ENCODE results near the gene SNX24. TPM values are rescaled to one million over a fixed set of nuclear protein-coding genes. Genes with fewer than 3 reads are reported as not detected.

Gene SNX24
- total RNA-seq, 1 donor from 2014 or later: 20.4 TPM

DNA sequence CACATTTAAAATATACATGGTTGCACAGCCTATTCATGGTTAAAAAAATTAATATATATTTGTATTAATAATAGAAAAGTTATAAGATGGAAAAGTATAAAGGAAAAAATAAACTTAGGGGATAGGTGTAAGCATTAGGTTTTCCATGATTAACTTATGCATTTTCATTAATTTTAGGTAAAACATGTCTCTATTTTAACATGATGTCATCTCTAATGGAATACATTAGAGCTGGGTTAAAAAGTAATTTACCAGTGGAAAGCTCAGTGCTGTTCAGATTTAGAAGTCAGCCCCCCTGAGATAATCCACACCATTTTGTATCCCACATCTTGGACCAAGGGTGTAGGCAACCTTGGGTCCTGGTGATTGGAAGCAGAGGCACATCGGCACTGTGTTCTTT, 49.7 kb downstream of the SNX24 start:
- H3K36me3 Mint-ChIP-seq (ENCODE audit: insufficient read depth): no peaks in the 10 kb centered on the region
- no peak for DNase-seq (ENCODE audit: low spot score, unreplicated experiment)
- H3K9me3 Mint-ChIP-seq (ENCODE audit: low read depth): no peaks in the 10 kb centered on the region
- no peaks in the 10 kb centered on the region for H3K4me1 Mint-ChIP-seq (ENCODE audit: low read depth)
- H3K4me3 Mint-ChIP-seq (ENCODE audit: low read depth): no peak overlapping the region
- no peaks in the 10 kb centered on the region for H3K27me3 Mint-ChIP-seq
- TF ChIP-seq, protein P1, sequence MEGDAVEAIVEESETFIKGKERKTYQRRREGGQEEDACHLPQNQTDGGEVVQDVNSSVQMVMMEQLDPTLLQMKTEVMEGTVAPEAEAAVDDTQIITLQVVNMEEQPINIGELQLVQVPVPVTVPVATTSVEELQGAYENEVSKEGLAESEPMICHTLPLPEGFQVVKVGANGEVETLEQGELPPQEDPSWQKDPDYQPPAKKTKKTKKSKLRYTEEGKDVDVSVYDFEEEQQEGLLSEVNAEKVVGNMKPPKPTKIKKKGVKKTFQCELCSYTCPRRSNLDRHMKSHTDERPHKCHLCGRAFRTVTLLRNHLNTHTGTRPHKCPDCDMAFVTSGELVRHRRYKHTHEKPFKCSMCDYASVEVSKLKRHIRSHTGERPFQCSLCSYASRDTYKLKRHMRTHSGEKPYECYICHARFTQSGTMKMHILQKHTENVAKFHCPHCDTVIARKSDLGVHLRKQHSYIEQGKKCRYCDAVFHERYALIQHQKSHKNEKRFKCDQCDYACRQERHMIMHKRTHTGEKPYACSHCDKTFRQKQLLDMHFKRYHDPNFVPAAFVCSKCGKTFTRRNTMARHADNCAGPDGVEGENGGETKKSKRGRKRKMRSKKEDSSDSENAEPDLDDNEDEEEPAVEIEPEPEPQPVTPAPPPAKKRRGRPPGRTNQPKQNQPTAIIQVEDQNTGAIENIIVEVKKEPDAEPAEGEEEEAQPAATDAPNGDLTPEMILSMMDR (IDR thresholded peaks at IDR 0.05; ENCODE audit: unreplicated experiment): no peak
- H3K27ac Mint-ChIP-seq: no peak overlapping the region

DNA sequence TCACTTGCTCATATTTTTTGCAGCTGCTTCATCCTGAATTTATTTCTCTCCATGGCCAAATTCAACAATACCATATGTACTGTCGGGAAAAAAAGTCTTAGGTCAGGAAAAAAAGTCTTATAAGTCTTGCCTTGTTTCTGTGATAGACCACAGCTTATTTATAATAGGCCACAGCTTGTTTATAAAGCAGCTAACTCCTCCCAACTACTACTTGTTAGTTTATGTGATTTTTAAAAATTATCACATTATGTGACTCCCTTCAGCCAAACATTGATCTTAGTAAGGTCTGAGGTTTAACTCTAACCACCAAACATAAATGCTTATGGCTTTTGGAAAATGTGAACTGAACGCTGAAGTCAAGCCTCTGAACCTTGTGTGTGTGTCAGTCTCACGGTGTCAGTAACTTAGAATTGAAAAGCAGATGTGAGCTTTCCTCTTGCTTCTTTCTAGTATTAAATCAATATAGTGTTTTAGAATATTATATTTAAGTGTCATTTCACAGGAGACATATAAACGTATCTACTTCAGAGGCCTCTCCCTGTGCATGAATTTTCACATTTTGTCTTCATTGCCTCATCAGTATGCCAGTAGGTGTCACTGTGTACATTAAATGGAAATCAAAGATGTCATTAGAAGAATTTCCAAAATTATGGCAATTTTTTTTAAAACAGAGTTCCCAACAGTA, 51.3 kb downstream of the SNX24 start:
- Mint-ChIP-seq H3K9me3 (ENCODE audit: low read depth) (no peaks in the 10 kb centered on the region), H3K36me3 (ENCODE audit: insufficient read depth) (no peaks in the 10 kb centered on the region), H3K4me3 (ENCODE audit: low read depth) (no peak overlapping the region), H3K27ac (no peak overlapping the region), H3K4me1 (ENCODE audit: low read depth) (no peaks in the 10 kb centered on the region), H3K27me3 (no peaks in the 10 kb centered on the region)
- no peak for DNase-seq (ENCODE audit: low spot score, unreplicated experiment)
- TF ChIP-seq, protein P1 (IDR thresholded peaks at IDR 0.05; ENCODE audit: unreplicated experiment): peak; percentile 59

DNA sequence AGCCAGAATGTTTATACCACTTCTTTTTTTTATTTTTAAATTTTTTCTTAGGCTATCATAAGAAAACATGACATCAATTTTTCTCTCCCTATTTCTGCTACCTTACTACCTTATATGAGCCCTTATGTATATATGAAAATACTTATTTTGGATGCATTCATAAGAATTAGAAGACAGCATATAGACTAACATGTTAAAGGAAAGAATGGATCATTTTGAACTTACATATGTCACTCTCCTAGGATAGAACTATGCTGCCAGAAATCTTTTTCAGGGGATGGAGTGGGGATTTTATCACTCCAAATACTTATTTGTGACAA, 51.8 kb downstream of the SNX24 start:
- Mint-ChIP-seq H3K27ac (no peak overlapping the region), H3K4me1 (ENCODE audit: low read depth) (no peaks in the 10 kb centered on the region), H3K36me3 (ENCODE audit: insufficient read depth) (no peaks in the 10 kb centered on the region), H3K9me3 (ENCODE audit: low read depth) (no peaks in the 10 kb centered on the region), H3K4me3 (ENCODE audit: low read depth) (no peak overlapping the region), H3K27me3 (no peaks in the 10 kb centered on the region)
- TF ChIP-seq, protein P1 (IDR thresholded peaks at IDR 0.05; ENCODE audit: unreplicated experiment): no peak
- no peak for DNase-seq (ENCODE audit: low spot score, unreplicated experiment)

DNA sequence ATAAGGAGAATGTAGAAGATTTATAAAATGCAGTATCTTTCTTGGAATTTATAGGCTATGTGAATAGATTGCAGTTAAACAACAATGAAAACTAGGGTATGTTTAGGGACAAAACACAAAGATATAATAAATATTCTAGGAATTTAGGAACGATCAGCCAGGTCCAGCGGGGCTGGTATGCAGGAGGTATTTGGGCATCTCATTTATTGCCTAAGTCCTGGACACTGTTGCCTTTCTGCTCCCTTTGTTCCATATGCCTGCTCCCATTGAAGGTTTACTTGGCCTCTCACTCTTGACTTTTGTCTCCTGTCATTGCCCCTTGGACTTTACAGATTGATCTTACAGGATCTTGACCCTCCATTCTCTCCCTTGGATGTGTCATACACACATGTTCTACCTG, 55.9 kb downstream of the SNX24 start:
- no peaks in the 10 kb centered on the region for H3K9me3 Mint-ChIP-seq (ENCODE audit: low read depth)
- H3K27me3 Mint-ChIP-seq: no peaks in the 10 kb centered on the region
- H3K4me1 Mint-ChIP-seq (ENCODE audit: low read depth): no peaks in the 10 kb centered on the region
- no peak overlapping the region for H3K4me3 Mint-ChIP-seq (ENCODE audit: low read depth)
- TF ChIP-seq, protein P1 (IDR thresholded peaks at IDR 0.05; ENCODE audit: unreplicated experiment): no peak
- H3K27ac Mint-ChIP-seq: no peak overlapping the region
- H3K36me3 Mint-ChIP-seq (ENCODE audit: insufficient read depth): no peaks in the 10 kb centered on the region
- DNase-seq (ENCODE audit: low spot score, unreplicated experiment): no peak

DNA sequence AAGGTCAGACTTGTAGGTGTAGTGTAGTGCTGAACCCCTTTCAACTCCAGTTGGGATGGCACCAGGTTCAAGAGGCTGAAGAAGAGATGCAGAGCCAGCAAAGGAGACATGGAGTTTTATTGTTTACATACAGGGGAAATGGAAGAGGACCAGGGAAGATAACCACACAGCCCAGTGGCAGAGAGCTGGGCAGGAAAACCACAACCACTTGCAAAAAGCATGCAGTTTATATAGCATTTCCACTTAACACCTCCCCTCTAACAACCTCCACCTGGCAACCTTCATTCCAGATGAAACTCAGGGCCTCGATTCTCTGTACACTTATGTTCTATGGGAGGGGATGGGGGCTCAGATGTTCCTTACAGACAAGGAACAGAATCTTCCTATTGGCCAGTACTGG, 56.9 kb downstream of the SNX24 start:
- peaks cover 2% of the 10 kb centered on the region for H3K4me1 Mint-ChIP-seq (ENCODE audit: low read depth)

More for the DNA sequence above, 56.9 kb downstream of the SNX24 start:
- TF ChIP-seq, protein P1 (IDR thresholded peaks at IDR 0.05; ENCODE audit: unreplicated experiment): no peak
- no peaks in the 10 kb centered on the region for H3K27me3 Mint-ChIP-seq
- H3K4me3 Mint-ChIP-seq (ENCODE audit: low read depth): no peak overlapping the region
- H3K27ac Mint-ChIP-seq: no peak overlapping the region
- H3K9me3 Mint-ChIP-seq (ENCODE audit: low read depth): no peaks in the 10 kb centered on the region
- no peaks in the 10 kb centered on the region for H3K36me3 Mint-ChIP-seq (ENCODE audit: insufficient read depth)
- no peak for DNase-seq (ENCODE audit: low spot score, unreplicated experiment)
